Measurements from ENCODE around the gene KIAA2012.

KIAA2012 gene

DNA sequence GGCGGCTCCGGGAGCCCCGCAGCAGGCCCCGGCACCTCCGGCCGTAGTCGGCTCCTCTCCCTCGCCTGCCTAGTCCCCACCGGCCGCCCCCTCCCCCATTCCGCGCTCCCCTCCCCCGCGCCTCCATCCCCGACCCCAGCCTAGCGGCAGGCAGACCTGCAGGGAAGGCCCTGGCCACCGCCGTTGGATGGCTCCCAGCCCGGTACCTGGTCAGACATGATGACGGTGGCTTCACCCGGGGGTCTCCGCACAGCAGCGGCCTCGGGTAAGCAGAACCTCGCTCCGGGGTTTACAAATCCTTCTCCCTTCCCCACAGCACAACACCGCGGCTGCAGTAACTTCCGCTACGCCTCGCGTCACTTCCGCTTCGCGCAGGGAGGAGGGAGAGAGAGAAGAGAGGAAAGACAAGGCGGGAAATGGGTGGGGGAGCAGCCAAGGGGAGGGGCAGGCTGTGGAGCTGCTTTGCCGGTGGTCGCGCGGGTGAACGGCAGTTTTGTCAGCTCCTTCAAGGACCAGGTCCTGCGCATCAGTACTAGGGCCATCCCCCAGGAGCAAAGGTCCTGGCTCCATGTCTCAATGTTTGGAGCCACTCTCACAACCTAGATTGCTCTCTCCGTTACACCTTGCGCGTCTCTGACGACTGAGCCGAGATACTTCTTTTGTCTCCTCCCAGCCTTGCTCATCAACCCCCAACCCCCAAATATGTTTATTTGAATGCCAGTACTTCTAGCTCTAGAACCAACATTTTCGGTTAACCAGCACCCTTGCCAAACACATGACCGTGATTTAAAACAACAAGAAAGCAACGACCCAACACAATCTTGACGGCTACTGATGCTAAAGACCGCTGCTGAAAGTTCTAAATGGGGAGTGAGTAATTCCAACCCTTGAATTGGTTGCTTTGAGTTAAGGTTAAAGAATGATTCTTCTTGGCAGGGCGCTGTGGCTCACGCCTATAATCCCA is 165.5 kb downstream of the KIAA2012 start, which contains the start of gene SUMO1:
SUMO1 (minus strand) TSS at position 364 of the 964 bp plus-strand sequence; CDS start at position 218, 146 bp downstream.
- H3K27ac ChIP-seq (ENCODE audit: extremely low read depth, low read depth, low read length), result peak within 1 kb of the TSS; percentile 84
- peaks cover 6% of the 10 kb centered on the region for H3K4me1 ChIP-seq (ENCODE audit: control insufficient read depth, insufficient read depth, low read length)
- ChIA-PET CTCF (interaction anchor here (0.7 to 0.9 kb wide), 2 partner anchors 9 to 378 kb away, joined by 3 read pairs; no protein-coding TSS in a partner anchor), POLR2A (interaction anchor here (0.7 to 1.0 kb wide), 6 partner anchors 17 to 458 kb away, joined by 3 to 4 read pairs (median 3); partner anchors contain the start of gene ALS2)
- H3K9me3 ChIP-seq (ENCODE audit: control insufficient read depth, insufficient read depth, low read depth, low read length), result no peaks in the 10 kb centered on the region
- peak within 1 kb of the TSS; percentile 90 for H3K4me3 ChIP-seq (ENCODE audit: low read depth, low read length)
- H3K36me3 ChIP-seq (ENCODE audit: control insufficient read depth in 2 of 2, insufficient read depth in 1 of 2, low read length in 2 of 2), result peaks cover 0 to 3% of the 10 kb centered on the region in 2 experiments; a peak in 2 of 3 replicates
- peak; percentile 45; the same call in 1 of the 2 replicates for TF ChIP-seq KLF8 (tag by site-specific recombination; IDR thresholded peaks at IDR 0.05)
- TF ChIP-seq ZNF366 (tag by site-specific recombination; conservative IDR thresholded peaks at IDR 0.05), result peak; percentile 99
- no peak for TF ChIP-seq ZFP37 (tag by site-specific recombination; IDR thresholded peaks at IDR 0.05)
- TF ChIP-seq ZBTB21 (tag by site-specific recombination; IDR thresholded peaks at IDR 0.05), result peak; percentile 57; the same call in 1 of the 2 replicates
- TF ChIP-seq, protein P1, sequence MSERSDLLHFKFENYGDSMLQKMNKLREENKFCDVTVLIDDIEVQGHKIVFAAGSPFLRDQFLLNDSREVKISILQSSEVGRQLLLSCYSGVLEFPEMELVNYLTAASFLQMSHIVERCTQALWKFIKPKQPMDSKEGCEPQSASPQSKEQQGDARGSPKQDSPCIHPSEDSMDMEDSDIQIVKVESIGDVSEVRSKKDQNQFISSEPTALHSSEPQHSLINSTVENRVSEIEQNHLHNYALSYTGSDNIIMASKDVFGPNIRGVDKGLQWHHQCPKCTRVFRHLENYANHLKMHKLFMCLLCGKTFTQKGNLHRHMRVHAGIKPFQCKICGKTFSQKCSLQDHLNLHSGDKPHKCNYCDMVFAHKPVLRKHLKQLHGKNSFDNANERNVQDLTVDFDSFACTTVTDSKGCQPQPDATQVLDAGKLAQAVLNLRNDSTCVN (tag by site-specific recombination; optimal IDR thresholded peaks at IDR 0.05), result peak; percentile 28
- TF ChIP-seq ZNF623 (tag by site-specific recombination; IDR thresholded peaks at IDR 0.05), result no peak
- TF ChIP-seq, protein P2, sequence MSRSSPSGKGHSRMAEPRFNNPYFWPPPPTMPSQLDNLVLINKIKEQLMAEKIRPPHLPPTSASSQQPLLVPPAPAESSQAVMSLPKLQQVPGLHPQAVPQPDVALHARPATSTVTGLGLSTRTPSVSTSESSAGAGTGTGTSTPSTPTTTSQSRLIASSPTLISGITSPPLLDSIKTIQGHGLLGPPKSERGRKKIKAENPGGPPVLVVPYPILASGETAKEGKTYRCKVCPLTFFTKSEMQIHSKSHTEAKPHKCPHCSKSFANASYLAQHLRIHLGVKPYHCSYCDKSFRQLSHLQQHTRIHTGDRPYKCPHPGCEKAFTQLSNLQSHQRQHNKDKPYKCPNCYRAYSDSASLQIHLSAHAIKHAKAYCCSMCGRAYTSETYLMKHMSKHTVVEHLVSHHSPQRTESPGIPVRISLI (tag by site-specific recombination; IDR thresholded peaks at IDR 0.05), result no peak
- TF ChIP-seq ZNF600 (tag by site-specific recombination; IDR thresholded peaks at IDR 0.05), result peak; percentile 35; the same call in 1 of the 2 replicates
- TF ChIP-seq, protein P3, sequence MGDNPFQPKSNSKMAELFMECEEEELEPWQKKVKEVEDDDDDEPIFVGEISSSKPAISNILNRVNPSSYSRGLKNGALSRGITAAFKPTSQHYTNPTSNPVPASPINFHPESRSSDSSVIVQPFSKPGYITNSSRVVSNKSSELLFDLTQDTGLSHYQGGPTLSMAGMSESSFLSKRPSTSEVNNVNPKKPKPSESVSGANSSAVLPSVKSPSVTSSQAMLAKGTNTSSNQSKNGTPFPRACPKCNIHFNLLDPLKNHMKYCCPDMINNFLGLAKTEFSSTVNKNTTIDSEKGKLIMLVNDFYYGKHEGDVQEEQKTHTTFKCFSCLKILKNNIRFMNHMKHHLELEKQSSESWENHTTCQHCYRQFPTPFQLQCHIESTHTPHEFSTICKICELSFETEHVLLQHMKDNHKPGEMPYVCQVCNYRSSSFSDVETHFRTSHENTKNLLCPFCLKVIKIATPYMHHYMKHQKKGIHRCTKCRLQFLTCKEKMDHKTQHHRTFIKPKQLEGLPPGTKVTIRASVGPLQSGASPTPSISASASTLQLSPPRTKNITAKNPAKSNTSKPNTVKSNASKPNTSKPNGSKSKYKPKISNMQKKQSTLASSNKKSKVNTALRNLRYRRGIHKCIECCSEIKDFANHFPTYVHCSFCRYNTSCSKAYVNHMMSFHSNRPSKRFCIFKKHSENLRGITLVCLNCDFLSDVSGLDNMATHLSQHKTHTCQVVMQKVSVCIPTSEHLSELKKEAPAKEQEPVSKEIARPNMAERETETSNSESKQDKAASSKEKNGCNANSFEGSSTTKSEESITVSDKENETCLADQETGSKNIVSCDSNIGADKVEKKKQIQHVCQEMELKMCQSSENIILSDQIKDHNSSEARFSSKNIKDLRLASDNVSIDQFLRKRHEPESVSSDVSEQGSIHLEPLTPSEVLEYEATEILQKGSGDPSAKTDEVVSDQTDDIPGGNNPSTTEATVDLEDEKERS (tag by site-specific recombination; IDR thresholded peaks at IDR 0.05), result no peak
- TF ChIP-seq ZNF239 (tag by site-specific recombination; IDR thresholded peaks at IDR 0.05), result no peak
- TF ChIP-seq ZNF24 (tag by site-specific recombination; IDR thresholded peaks at IDR 0.05), result peak; percentile 54; the same call in 1 of the 2 replicates
- peak; percentile 83 for TF ChIP-seq ZNF629 (tag by site-specific recombination; IDR thresholded peaks at IDR 0.05)
- no peak for TF ChIP-seq ZNF211 (tag by site-specific recombination; IDR thresholded peaks at IDR 0.05; ENCODE audit: low read depth)
- TF ChIP-seq ZNF48 (tag by site-specific recombination; IDR thresholded peaks at IDR 0.05), result no peak
- TF ChIP-seq, protein P4, sequence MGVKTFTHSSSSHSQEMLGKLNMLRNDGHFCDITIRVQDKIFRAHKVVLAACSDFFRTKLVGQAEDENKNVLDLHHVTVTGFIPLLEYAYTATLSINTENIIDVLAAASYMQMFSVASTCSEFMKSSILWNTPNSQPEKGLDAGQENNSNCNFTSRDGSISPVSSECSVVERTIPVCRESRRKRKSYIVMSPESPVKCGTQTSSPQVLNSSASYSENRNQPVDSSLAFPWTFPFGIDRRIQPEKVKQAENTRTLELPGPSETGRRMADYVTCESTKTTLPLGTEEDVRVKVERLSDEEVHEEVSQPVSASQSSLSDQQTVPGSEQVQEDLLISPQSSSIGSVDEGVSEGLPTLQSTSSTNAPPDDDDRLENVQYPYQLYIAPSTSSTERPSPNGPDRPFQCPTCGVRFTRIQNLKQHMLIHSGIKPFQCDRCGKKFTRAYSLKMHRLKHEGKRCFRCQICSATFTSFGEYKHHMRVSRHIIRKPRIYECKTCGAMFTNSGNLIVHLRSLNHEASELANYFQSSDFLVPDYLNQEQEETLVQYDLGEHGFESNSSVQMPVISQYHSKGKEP (tag by site-specific recombination; IDR thresholded peaks at IDR 0.05), result no peak
- TF ChIP-seq, protein P5, sequence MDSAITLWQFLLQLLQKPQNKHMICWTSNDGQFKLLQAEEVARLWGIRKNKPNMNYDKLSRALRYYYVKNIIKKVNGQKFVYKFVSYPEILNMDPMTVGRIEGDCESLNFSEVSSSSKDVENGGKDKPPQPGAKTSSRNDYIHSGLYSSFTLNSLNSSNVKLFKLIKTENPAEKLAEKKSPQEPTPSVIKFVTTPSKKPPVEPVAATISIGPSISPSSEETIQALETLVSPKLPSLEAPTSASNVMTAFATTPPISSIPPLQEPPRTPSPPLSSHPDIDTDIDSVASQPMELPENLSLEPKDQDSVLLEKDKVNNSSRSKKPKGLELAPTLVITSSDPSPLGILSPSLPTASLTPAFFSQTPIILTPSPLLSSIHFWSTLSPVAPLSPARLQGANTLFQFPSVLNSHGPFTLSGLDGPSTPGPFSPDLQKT (IDR thresholded peaks at IDR 0.05; ENCODE audit: borderline replicate concordance, low read depth, low read length), result no peak
- TF ChIP-seq SP3 (tag by site-specific recombination; IDR thresholded peaks at IDR 0.05), result peak; percentile 63
- peak; percentile 54; the same call in 1 of the 2 replicates for TF ChIP-seq KLF9 (tag by site-specific recombination; IDR thresholded peaks at IDR 0.05; ENCODE audit: low read depth)
- TF ChIP-seq RBAK (tag by site-specific recombination; IDR thresholded peaks at IDR 0.05), result no peak
- TF ChIP-seq, protein P6, sequence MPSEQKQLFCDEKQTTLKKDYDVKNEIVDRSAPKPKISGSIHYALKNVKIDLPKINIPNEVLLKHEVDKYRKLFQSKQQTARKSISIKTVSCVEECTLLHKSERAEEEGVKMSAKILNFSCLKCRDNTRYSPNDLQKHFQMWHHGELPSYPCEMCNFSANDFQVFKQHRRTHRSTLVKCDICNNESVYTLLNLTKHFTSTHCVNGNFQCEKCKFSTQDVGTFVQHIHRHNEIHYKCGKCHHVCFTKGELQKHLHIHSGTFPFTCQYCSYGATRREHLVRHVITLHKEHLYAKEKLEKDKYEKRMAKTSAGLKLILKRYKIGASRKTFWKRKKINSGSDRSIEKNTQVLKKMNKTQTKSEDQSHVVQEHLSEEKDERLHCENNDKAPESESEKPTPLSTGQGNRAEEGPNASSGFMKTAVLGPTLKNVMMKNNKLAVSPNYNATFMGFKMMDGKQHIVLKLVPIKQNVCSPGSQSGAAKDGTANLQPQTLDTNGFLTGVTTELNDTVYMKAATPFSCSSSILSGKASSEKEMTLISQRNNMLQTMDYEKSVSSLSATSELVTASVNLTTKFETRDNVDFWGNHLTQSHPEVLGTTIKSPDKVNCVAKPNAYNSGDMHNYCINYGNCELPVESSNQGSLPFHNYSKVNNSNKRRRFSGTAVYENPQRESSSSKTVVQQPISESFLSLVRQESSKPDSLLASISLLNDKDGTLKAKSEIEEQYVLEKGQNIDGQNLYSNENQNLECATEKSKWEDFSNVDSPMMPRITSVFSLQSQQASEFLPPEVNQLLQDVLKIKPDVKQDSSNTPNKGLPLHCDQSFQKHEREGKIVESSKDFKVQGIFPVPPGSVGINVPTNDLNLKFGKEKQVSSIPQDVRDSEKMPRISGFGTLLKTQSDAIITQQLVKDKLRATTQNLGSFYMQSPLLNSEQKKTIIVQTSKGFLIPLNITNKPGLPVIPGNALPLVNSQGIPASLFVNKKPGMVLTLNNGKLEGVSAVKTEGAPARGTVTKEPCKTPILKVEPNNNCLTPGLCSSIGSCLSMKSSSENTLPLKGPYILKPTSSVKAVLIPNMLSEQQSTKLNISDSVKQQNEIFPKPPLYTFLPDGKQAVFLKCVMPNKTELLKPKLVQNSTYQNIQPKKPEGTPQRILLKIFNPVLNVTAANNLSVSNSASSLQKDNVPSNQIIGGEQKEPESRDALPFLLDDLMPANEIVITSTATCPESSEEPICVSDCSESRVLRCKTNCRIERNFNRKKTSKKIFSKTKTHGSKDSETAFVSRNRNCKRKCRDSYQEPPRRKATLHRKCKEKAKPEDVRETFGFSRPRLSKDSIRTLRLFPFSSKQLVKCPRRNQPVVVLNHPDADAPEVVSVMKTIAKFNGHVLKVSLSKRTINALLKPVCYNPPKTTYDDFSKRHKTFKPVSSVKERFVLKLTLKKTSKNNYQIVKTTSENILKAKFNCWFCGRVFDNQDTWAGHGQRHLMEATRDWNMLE (tag by site-specific recombination; conservative IDR thresholded peaks at IDR 0.05; ENCODE audit: low read depth), result peak; percentile 77
- TF ChIP-seq MZF1 (tag by site-specific recombination; IDR thresholded peaks at IDR 0.05; ENCODE audit: borderline replicate concordance), result 0 out of 2 replicates have a peak, but pooled peaks have one; percentile 51
- no peak for TF ChIP-seq ZNF707 (tag by site-specific recombination; IDR thresholded peaks at IDR 0.05)
- TF ChIP-seq ZNF514 (tag by site-specific recombination; IDR thresholded peaks at IDR 0.05), result no peak
